Astrocyte (in vitro differentiated cells and primary cell): ENCODE results near the gene LHPP. TPM values are rescaled to one million over a fixed set of nuclear protein-coding genes. Genes with fewer than 3 reads are reported as not detected.

Experiments used
- DNase-seq: peaks from one replicate; pipeline ENCODE4 v3.0.0-alpha.2; 2010; ENCODE audit warnings: low read depth
- FAIRE-seq: peaks from 2 replicates; lab custom pipeline; 2011; peaks lifted over from hg19 to GRCh38; lab: Jason Lieb, UNC
- H2AFZ ChIP-seq: 2 replicates; pipeline ENCODE4 v1.6.0; 2012; ENCODE audit warnings: low read depth, low read length, inconsistent platforms
- H3K27ac ChIP-seq: 2 replicates; pipeline ENCODE4 v1.5.1; 2011; ENCODE audit warnings: low read depth, low read length, inconsistent platforms
- H3K27me3 ChIP-seq: 2 replicates; pipeline ENCODE4 v1.6.0; 2011; ENCODE audit warnings: low read length, inconsistent platforms; ENCODE audit not compliant: insufficient read depth
- H3K36me3 ChIP-seq: 2 replicates; pipeline ENCODE4 v1.5.1; 2011; ENCODE audit warnings: low read length, inconsistent platforms; ENCODE audit not compliant: insufficient read depth
- H3K4me1 ChIP-seq: 2 replicates; pipeline ENCODE4 v1.5.1; 2011; ENCODE audit warnings: low read length, inconsistent platforms; ENCODE audit not compliant: insufficient read depth
- H3K4me2 ChIP-seq: 2 replicates; pipeline ENCODE4 v1.6.0; 2012; ENCODE audit warnings: low read length, inconsistent platforms
- H3K4me3 ChIP-seq: 2 replicates; pipeline ENCODE4 v1.5.1; 2011; ENCODE audit warnings: low read depth, mild to moderate bottlenecking, low read length, inconsistent platforms; ENCODE audit not compliant: insufficient read depth
- H3K79me2 ChIP-seq: 2 replicates; pipeline ENCODE4 v1.6.0; 2012; ENCODE audit warnings: mild to moderate bottlenecking, low read length, inconsistent platforms; ENCODE audit not compliant: insufficient read depth
- H3K9ac ChIP-seq: 2 replicates; pipeline ENCODE4 v1.6.0; 2012; ENCODE audit warnings: mild to moderate bottlenecking, low read length, inconsistent platforms
- H3K9me3 ChIP-seq: 2 replicates; pipeline ENCODE4 v1.5.1; 2012; ENCODE audit warnings: low read depth, mild to moderate bottlenecking, low read length, inconsistent platforms; ENCODE audit not compliant: insufficient read depth
- H4K20me1 ChIP-seq: 2 replicates; pipeline ENCODE4 v1.6.0; 2012; ENCODE audit warnings: low read length, inconsistent platforms; ENCODE audit not compliant: insufficient read depth
- H3K27ac Mint-ChIP-seq: one replicate; pipeline ENCODE4 v1.8.0; 2021; ENCODE audit warnings: mild to moderate bottlenecking, mixed read lengths; ENCODE audit not compliant: unreplicated experiment
- H3K27me3 Mint-ChIP-seq: one replicate; pipeline ENCODE4 v1.8.0; 2021; ENCODE audit warnings: low read depth, mixed read lengths; ENCODE audit not compliant: unreplicated experiment
- H3K36me3 Mint-ChIP-seq: one replicate; pipeline ENCODE4 v1.8.0; 2021; ENCODE audit warnings: low read depth, mixed read lengths; ENCODE audit not compliant: unreplicated experiment
- H3K4me1 Mint-ChIP-seq: one replicate; pipeline ENCODE4 v1.8.0; 2021; ENCODE audit warnings: low read depth, mixed read lengths; ENCODE audit not compliant: unreplicated experiment
- H3K4me3 Mint-ChIP-seq: one replicate; pipeline ENCODE4 v1.8.0; 2021; ENCODE audit warnings: mild to moderate bottlenecking, moderate library complexity, mixed read lengths; ENCODE audit not compliant: unreplicated experiment
- H3K9me3 Mint-ChIP-seq: one replicate; pipeline ENCODE4 v1.8.0; 2021; ENCODE audit warnings: mild to moderate bottlenecking, mixed read lengths; ENCODE audit not compliant: unreplicated experiment
- CTCF ChIP-seq: IDR thresholded peaks from 2 replicates; pipeline ENCODE4 v1.5.1; 2011; ENCODE audit warnings: low read depth, mild to moderate bottlenecking, inconsistent platforms, low read length, moderate library complexity; ENCODE audit not compliant: insufficient read depth
- EZH2 ChIP-seq: IDR thresholded peaks from 2 replicates; pipeline ENCODE4 v1.6.1; 2012; ENCODE audit warnings: mild to moderate bottlenecking, low read length, inconsistent platforms; ENCODE audit not compliant: insufficient read depth
- total RNA-seq: library from RNA; stranded (reverse); gene quantifications from 2 replicates; pipeline ENCODE4 v1.2.1, GENCODE V29; 2021

LHPP gene
- total RNA-seq, 1 donor from 2014 or later: 6.9 TPM

DNA sequence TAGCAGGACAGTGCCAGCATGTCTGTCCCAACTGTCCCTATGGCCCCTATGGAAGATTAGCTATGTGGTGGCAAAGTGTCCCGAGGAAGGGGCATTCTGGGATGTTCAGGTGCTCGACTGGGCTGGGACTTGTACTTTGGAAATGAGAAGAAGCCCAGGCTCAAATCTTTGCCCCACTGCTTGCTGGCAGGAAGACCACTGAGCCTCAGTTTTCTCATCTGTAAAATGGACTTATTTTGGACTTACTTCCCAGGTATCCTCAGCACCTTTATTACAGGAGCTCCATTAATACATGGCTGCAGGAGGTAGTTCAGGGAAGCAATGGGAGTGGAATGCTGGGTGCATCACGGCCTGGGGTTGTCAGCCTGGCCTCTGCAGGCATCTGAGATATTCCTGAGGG is 71.2 kb downstream of the LHPP start:
- Mint-ChIP-seq H3K36me3 (peaks cover 1% of the 10 kb centered on the region), H3K27ac (no peak overlapping the region), H3K4me3 (no peak overlapping the region), H3K9me3 (no peaks in the 10 kb centered on the region), H3K27me3 (peaks cover 15% of the 10 kb centered on the region), H3K4me1 (no peaks in the 10 kb centered on the region)
- no peaks in the 10 kb centered on the region for H4K20me1 ChIP-seq
- H3K9me3 ChIP-seq: no peaks in the 10 kb centered on the region
- H3K4me2 ChIP-seq: no peak overlapping the region
- no peaks in the 10 kb centered on the region for H3K36me3 ChIP-seq
- H2AFZ ChIP-seq: no peak overlapping the region
- TF ChIP-seq CTCF (no peak), EZH2 (no peak)
- H3K27me3 ChIP-seq: no peaks in the 10 kb centered on the region
- no peak for FAIRE-seq
- no peak overlapping the region for H3K9ac ChIP-seq
- no peaks in the 10 kb centered on the region for H3K79me2 ChIP-seq
- H3K4me1 ChIP-seq: peaks cover 2% of the 10 kb centered on the region
- no peak overlapping the region for H3K27ac ChIP-seq
- no peak for DNase-seq
- no peak overlapping the region for H3K4me3 ChIP-seq

DNA sequence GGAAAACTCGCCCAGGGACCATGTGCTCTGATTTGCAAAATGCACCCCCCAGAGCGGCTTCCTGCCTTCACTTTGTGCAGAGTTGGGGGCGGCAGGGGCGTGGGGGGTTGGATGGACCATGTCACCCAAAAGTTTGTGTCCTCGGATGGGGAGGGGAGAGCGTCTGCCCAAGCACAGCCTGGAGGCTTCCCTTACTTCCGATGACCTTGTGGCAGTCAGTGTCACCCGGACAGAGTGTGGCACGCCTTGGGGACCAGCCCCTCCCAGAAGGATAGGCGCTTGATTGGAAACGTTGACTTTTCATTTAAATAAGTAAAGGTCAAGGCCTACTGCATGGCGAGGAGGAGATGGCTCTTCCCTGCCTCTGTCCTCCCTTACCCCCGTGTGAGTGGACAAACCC is 71.6 kb downstream of the LHPP start:
- Histone ChIP-seq H3K27ac (no peak overlapping the region), H3K4me2 (no peak overlapping the region), H4K20me1 (no peaks in the 10 kb centered on the region), H3K27me3 (no peaks in the 10 kb centered on the region), H3K9ac (no peak overlapping the region), H2AFZ (no peak overlapping the region), H3K36me3 (no peaks in the 10 kb centered on the region), H3K4me3 (no peak overlapping the region), H3K79me2 (no peaks in the 10 kb centered on the region), H3K9me3 (no peaks in the 10 kb centered on the region), H3K4me1 (peaks cover 2% of the 10 kb centered on the region)
- DNase-seq (no peak), FAIRE-seq (no peak)
- Mint-ChIP-seq H3K9me3 (no peaks in the 10 kb centered on the region), H3K4me1 (no peaks in the 10 kb centered on the region), H3K27me3 (peaks cover 15% of the 10 kb centered on the region), H3K36me3 (peaks cover 1% of the 10 kb centered on the region), H3K4me3 (no peak overlapping the region), H3K27ac (no peak overlapping the region)
- no peak for TF ChIP-seq CTCF
- TF ChIP-seq EZH2: no peak

GRCh38 chr10:124534231-124534798 is 72.7 kb downstream of the LHPP start:
- no peaks in the 10 kb centered on the region for H3K4me1 Mint-ChIP-seq
- H3K27me3 ChIP-seq: no peaks in the 10 kb centered on the region
- no peak for TF ChIP-seq CTCF
- TF ChIP-seq EZH2: no peak
- FAIRE-seq (no peak), DNase-seq (no peak)
- no peak overlapping the region for H2AFZ ChIP-seq
- no peak overlapping the region for H3K4me2 ChIP-seq
- no peaks in the 10 kb centered on the region for H3K9me3 Mint-ChIP-seq
- no peak overlapping the region for H3K4me3 Mint-ChIP-seq
- H3K36me3 ChIP-seq: no peaks in the 10 kb centered on the region
- peaks cover 1% of the 10 kb centered on the region for H3K36me3 Mint-ChIP-seq
- H3K4me1 ChIP-seq: peaks cover 2% of the 10 kb centered on the region
- no peak overlapping the region for H3K4me3 ChIP-seq
- no peaks in the 10 kb centered on the region for H3K79me2 ChIP-seq
- H4K20me1 ChIP-seq: no peaks in the 10 kb centered on the region
- H3K27ac ChIP-seq: no peak overlapping the region
- H3K27ac Mint-ChIP-seq: no peak overlapping the region
- H3K9ac ChIP-seq: no peak overlapping the region
- no peaks in the 10 kb centered on the region for H3K9me3 ChIP-seq
- peaks cover 15% of the 10 kb centered on the region for H3K27me3 Mint-ChIP-seq
